ENCODE data around the gene PABPN1L.
"Not testable (repeated sequence)": the region's sequence is repeated elsewhere in the genome, so short reads cannot be mapped to it uniquely, and the experiment has no call there.

PABPN1L gene

DNA sequence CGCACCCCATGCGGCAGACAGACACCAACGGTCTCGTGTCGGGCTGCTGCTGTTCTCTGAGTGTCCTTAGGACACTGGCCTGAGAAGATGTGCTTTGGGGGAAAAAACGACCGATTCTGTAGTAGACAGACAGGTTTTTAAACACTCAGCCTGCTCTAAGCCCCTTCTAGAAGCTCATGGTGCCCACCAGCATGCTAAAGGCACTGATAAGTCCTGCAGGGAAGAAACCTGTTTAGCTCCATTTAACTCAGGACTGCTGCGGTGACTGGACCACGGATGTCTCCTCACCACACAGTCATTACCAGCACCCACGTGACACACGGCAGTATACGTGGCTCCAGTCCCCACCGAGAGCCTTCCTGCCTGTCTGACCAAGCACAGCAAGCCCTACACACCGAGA lies 35.7 kb downstream of the PABPN1L start:
- no peak for DNase-seq (ENCODE audit: low read depth in 2 of 2)

DNA sequence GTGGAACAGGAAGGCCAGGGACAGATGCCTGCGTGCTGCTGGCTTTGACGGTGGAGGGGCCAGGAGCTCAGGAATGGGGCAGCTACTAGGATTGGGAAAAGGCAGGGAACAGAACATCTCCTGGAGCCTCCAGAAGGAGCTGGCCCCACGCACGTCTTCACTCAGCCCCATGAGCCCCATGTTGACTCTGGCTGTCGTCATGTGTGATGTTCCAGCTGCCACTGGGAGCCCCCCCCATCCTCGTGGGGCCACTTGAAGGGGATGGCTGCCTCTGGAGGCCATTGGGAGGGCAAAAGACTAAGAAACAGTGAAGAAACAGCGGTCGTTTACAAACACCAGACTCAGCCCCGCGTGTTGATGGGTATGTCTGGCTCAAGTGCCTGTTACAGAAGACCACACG lies 36.2 kb downstream of the PABPN1L start:
- DNase-seq (ENCODE audit: low read depth in 2 of 2), result no peak

DNA sequence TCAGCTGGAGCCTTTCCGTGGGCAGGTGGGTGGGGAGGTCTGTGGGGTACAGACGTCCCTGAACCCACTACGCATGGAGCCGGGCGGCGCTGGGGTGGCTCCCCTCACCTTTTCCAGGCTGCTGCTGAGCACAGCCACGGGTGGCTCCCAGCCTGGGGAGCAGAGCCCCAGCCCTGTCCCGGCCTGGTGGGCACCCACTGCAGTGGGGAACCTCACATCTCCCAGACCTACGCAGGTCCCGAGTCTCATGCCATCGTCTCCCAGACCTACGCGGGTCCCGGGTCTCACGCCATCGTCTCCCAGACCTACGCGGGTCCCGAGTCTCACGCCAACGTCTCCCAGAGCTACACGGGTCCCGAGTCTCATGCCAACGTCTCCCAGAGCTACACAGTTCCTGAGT lies 37.7 kb downstream of the PABPN1L start:
- no peak for DNase-seq (ENCODE audit: low read depth in 2 of 2)

DNA sequence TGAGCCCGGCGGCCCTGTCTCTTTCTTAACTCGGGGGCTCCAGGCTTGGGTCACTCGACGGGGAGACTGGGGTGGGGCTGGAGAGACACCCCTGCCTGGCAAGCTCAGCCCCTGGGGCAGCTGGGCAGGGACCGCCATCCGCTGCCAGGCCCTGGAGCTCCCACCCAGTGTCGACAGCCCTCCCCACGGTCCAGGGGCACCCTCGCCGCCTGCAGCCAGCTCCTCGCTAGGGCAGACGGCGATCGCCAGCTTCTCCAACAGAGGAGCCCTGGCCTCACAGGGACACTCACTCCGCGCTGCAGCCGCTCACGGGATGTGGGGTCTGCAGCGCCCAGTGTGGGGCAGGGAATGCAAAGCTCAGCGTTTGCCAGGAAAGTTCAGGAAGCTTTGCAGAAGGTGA lies 38.7 kb downstream of the PABPN1L start:
- DNase-seq (ENCODE audit: low read depth in 2 of 2), result no peak

DNA sequence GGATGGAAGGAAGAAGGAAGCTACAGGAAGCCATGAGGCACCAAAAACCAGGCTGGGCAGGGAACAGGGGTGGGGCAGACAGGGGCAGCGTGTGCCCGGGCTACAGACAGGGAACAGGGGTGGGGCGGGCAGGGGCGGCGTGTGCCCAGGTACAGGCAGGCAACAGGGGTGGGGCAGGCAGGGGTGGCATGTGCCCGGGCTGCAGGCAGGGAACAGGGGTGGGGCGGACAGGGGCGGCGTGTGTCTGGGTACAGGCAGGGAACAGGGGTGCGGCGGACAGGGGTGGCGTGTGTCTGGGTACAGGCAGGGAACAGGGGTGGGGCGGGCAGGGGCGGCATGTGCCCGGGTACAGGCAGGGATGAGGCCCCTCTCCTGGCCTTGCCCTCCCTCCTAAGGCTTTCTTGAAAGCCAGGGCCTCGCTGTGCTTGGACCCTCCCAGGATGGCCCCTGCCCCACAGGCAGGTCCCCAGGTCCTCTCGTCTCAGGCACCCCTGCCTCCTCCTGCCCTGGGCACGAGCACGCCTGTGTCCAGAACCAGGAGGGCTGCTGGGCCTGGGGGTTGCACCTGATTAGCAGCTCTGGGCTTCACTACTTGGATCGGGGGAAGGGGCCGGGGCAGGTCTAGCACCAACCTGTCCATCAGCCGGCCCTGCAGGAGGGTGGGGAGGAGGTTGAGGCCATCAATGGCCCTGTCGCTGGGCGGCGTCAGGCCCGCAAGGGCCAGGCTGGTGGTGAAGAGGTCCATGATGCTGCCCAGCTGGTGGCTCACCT lies 40.2 kb downstream of the PABPN1L start:
- no peak for DNase-seq (ENCODE audit: low read depth in 2 of 2)

DNA sequence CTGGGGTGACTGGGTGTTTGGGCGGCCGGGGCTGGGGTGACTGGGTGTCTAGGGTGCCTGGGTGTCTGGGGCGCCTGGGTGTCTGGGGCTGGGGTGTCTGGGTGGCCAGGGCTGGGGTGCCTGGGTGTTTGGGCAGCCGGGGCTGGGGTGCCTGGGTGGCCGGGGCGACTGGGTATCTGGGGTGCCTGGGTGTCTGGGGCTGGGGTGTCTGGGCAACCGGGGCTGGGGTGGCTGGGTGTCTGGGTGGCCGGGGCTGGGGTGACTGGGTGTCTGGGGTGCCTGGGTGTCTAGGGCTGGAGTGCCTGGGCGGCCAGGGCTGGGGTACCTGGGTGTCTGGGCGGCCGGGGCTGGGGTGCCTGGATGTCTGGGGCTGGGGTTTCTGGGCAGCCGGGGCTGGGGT lies 41.3 kb downstream of the PABPN1L start:
- DNase-seq (ENCODE audit: low read depth in 2 of 2), result no peak

DNA sequence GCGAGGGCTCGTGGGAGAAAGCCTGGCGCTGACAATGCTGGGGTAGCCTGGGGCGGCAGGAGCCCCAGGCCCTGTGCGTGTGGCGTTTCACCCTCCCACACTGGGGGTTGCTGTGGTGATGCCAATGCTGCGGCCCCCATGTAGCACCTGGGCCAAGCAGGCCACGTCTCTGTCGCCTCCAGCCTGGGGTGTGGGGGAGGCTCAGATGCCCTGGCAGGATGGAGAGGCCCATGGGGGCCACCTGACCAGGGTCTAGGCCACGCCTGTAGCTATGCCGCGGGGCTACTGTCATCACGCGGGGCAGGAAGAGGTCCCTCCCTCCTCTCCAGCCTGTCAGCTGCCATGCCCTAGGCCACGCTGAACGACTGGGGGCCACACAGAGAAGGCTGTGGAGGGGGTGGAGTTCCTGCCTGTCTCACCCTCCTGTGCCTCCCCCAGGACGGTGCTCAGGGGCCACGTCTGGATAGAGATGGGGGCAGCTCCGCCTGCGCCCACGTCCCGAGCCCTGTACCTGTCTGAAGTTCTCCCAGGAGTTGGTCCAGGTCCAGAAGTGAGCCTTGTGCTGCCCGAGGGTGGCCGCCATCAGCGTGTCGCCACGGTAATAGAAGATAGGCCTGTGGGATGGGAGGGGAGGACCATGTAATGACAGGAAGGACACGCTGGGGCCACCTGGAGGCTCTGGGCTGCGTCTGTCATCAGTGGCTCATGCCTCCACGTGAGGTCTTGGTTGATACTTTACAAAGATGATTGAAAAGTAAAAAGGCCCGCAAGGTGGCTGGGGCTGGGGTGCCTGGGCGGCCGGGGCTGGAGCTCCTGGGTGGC lies 42.0 kb downstream of the PABPN1L start:
- DNase-seq (ENCODE audit: low read depth in 2 of 2), result no peak

DNA sequence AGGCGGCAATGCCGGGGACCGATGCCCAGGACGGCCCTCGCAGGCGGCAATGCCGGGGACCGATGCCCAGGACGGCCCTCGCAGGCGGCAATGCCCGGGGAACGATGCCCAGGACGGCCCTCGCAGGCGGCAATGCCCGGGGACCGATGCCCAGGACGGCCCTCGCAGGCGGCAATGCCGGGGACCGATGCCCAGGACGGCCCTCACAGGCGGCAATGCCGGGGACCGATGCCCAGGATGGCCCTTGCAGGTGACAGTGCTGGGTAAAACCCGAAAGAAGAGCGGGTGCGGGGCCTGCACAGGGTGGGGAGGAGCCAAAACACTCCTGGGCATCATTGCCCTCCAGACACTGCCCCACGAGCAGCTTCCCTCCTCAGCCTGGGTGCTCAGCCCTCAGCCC lies 42.8 kb downstream of the PABPN1L start:
- not testable (repeated sequence) for DNase-seq (ENCODE audit: low read depth in 2 of 2)

DNA sequence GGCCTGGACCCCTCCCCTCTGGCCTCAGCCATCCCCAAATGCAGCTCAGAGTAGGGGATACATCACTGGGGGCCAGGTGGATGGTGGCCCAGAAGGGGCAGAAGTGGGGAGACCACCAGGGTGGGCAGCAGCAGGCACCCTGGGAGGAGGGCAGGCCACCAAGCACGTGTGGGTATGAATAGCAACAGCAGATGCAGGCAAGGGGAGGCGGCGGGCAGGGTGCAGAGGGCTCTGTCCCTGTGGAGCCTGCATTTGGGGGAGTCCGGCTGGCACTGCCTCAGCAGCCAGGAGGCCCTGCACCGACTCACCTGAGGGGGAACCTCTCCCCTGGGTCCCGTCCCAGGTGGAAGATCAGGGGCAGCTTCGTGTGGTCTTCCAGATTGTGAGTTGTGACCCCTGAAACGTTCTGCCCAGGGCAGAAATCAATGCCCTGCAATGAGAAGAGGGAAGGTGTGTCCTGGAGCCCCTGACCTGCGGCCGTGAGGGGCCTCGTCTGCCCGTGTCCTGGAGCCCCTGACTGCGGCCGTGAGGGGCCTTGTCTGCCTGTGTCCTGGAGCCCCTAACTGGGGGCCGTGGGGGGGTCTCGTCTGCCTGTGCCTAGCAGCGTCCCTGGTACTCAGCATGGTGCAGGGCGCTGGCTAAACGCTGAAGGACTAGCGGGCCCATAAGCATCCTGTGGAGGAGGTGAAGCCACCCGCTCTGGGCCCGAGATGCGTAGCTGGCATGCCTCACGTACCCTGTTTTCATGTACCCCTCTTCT lies 44.0 kb downstream of the PABPN1L start:
- no peak for DNase-seq (ENCODE audit: low read depth in 2 of 2)

DNA sequence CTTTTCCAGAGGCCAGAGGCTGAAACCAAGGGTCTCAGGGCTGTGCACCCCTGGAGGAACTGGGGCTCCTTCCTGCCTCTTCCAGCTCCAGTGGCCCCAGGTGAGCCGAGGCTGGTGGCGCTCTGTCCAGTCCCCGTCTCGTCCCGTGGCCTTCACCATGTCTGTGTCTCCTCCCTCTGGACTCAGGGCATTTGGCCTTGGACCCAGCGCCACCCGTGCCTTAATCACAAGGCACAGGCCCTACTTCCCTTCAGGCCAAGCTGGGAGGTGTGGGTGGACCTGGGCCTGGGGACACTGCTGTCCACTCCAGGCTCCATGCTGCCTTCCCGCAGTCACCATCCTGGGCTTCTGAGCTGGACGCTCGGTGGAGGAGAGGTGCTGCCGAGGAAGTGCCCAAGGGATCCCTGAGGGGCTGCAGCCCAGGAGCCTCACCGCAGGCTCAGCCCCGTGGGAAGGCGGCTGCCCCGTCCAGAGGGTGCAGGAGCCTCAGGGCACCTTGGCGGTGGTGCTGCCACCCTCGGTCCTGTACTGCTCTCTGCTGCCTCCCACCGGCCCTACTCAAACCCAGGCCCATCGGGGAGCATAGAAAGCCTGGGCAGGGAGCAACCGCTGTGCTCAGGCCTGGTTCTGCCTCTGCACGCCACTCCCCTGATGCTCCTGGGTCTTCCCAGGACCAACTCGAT lies 45.2 kb downstream of the PABPN1L start:
- DNase-seq (ENCODE audit: low read depth in 2 of 2), result no peak

DNA sequence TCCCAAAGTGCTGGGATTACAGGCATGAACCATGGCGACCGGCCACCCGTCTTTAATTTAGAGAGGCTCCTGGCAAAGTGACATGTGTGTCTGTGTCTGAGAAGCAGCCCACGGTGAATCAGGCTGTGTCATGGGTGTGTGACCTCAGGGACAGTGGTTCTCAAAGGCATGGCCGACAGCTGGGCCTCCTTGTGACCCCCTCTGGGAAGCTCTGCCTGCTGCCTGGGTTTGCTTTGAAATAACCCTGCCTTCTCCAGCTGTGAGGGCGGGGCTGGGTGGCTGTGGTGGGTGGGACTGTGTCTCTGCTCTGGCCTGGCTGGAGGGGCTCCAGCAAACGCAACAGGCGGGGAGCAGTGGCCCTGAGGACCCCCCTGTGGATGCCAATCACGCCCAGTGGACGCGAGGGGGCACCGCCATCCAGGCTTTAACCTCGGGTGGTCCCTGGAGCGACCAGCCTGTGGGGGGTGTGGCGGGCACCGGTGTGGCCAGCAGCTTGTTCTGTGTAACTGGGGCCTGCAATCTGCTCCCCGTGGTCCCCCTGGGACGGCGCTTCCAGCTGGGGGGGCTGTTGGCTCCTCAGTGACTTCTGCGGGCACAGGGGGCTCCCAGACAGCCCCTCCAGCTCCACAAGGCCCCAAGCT lies 46.0 kb downstream of the PABPN1L start:
- no peak for DNase-seq (ENCODE audit: low read depth in 2 of 2)

DNA sequence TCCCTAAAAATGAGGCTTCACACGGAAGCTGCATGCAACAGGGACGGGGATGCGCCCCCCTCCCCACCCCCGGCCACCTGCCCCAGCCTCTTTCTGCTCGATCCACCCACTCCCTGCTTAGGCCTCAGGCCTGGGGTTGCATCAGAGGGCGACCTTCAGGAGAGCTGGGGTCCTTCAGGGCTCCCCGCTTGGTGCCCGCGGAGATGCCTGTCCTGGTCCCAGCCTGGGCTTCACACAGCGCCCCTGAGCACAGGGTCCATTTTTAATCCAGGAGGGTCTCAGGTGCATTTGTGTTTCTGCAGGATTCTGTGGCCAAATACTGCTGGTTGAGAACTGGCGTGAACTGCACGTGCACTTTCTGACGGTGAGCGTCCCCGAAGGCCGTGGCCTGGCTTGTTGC lies 47.3 kb downstream of the PABPN1L start:
- DNase-seq (ENCODE audit: low read depth in 2 of 2), result no peak

DNA sequence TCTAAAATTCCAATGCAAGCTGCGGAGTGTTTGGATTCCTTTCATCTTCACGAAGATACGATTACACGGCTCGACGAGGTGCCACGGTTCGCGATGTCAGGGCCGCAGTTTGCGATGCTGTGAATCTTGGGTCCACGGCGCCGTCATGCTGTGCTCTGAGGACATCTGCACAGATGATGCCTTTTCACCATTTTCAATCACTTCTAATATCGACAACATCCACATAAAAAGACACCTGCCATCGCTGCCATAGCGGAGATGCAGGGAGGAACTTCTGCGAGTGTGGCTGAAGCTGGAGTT lies 47.9 kb downstream of the PABPN1L start:
- DNase-seq (ENCODE audit: low read depth in 2 of 2), result no peak

DNA sequence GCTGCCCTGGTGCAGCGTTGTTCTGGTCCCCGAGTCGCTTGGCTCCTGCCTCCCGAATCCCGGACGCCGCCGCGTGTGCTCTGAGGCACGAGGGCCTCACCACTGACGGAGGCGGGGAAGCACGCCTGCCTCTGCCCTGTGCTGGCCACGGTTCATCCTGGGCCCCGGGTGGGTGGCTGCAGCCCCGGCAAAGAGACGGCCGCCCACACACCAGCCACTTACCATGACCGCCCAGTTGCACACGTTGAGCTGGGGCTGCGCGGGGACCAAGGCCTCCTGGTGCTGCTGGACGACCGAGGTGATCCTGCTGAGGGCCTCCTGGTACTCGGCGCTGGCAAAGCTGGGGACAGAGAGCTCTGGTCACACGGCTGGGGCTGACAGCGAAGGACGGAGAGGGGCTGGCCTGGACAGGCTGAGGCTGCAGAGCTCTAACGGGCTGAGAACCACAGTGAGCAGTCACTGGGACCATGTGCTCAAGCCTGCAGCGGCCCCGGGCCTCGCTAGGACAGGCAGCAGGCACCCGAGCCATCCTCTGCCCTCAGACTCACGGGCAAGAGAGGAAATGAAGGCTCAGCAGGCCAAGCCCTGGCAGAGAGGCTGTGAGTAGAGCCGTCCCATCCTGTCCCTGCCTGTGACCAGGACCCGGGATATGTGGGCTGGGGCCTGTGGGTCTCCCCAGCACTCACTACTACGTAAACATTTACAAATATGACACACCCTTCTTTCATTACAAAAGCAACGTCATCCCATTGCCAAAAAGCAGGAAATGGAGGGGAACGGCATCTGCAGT lies 48.5 kb downstream of the PABPN1L start:
- DNase-seq (ENCODE audit: low read depth in 2 of 2), result no peak

DNA sequence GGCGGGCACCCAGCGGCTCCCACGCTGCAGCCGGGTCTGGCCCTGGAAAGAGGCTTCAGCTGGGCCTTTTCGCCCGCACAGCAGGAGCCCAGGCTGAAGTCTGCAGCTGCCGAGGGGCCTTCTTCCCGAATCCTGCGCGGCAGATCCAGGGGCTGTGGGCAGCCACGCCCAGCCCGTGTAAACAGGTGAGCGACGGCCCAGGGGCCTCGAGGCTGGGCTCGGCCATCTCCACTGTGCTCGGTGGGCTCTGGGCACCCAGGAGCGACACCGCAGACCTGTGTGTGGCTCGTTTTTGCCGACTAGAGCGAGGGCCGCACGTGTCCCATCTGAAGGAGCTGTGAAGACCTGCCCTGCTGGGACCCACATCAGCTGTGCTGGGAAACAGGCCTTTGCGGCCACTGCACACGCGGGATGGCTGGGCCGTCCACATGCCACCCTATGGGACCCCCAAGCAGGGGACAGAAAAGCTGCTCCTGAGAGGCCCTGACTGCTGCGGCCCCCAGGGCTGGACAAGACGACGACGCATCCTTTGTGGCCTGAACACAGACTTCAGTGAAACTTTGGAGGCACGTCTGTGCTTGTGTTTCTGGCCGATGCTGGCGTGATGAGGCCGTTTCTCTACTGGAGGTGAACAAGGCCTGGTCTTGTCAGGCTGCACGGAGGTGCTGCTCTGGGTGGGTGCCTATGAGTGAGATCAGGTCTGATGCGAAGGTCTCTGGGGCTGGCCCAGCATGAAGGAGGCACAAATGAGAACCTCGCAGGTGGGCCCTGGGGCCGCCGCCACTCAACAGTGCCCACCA lies 49.5 kb downstream of the PABPN1L start:
- DNase-seq (ENCODE audit: low read depth in 2 of 2), result no peak

DNA sequence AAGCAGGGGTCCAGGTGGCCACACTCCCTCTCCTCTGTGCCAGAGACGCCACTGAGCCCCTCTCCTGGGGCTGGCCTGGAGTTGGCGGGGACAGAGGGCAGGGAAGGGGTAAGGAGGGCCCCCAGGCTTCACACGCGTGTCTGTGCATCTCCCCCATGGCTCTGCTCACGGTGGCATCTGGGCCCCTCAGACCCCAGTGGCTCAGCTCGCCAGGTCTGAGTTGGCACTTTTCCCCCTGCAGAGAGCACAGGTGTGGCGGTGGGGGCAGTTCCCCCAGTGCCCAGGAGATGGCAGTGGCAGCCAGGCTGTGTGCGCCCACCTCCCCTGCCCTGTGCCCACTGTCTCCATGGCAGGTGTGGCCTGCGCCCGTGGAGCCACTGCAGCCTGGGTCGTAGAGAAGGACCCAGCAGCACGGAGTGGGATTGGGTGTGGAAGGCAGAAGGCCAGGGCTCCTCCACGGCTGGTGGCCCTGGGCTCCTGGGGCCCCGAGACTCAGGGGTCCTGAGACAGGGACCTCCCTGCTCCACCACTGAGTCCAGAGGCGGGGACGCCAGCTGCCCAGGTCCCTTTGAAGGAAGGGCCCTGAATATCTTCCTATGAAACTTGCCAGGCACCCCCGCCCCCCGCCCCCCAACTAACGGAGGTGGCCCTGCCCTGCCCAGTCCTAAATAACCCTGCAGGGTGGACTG lies 50.4 kb downstream of the PABPN1L start:
- no peak for DNase-seq (ENCODE audit: low read depth in 2 of 2)

DNA sequence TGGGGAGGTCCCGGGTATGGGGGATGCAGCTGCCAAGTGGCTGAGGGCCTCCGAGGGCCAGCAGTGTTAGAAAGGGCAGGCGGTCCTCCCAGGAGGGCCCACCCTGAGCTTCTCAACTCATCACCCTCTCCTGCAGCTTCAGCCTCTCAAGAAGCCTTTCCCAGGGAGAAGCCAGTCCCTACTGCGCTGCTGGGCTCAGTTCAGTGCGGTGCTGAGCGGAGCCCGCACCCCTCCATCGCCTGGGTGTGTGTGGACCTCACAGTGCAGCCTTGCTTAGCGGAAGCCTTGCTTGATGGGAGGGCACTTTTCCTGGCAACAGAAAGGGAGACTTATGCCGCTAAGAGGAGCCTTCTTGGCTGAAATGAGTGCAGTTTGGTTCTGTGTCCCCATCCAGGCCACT lies 51.2 kb downstream of the PABPN1L start:
- DNase-seq (ENCODE audit: low read depth in 2 of 2), result no peak

DNA sequence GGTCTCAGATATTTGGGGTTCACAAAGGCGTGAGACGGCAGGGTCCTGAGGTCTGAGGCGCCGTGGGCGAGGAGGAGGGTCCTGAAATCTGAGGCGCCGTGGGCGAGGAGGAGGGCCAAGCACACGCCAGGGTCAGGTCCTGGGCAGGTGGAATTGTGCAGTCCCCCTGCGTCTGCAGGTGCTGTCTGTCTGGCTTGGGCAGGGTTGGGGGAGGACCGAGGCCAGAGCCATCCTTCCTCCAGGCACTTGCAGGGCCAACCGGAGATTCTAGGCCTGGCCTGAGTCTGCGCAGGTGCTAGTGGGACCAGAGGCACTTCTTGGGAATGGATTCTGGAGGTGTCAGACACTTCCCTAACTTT lies 52.3 kb downstream of the PABPN1L start:
- no peak for DNase-seq (ENCODE audit: low read depth in 2 of 2)
